ENCODE data around the gene CDC42BPB.
"Not testable (repeated sequence)": the region's sequence is repeated elsewhere in the genome, so short reads cannot be mapped to it uniquely, and the experiment has no call there.

CDC42BPB gene

GRCh38 chr14:102929241-102930137 is 127.9 kb downstream of the CDC42BPB start:
- TF ChIP-seq, protein P1, sequence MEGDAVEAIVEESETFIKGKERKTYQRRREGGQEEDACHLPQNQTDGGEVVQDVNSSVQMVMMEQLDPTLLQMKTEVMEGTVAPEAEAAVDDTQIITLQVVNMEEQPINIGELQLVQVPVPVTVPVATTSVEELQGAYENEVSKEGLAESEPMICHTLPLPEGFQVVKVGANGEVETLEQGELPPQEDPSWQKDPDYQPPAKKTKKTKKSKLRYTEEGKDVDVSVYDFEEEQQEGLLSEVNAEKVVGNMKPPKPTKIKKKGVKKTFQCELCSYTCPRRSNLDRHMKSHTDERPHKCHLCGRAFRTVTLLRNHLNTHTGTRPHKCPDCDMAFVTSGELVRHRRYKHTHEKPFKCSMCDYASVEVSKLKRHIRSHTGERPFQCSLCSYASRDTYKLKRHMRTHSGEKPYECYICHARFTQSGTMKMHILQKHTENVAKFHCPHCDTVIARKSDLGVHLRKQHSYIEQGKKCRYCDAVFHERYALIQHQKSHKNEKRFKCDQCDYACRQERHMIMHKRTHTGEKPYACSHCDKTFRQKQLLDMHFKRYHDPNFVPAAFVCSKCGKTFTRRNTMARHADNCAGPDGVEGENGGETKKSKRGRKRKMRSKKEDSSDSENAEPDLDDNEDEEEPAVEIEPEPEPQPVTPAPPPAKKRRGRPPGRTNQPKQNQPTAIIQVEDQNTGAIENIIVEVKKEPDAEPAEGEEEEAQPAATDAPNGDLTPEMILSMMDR (IDR thresholded peaks at IDR 0.05; ENCODE audit: insufficient read depth, low read depth, low read length, missing control alignments), result no peak
- DNase-seq (ENCODE audit: low read depth), result no peak
- peak overlapping the region; percentile 11 for H3K4me3 ChIP-seq (ENCODE audit: low read length)

DNA sequence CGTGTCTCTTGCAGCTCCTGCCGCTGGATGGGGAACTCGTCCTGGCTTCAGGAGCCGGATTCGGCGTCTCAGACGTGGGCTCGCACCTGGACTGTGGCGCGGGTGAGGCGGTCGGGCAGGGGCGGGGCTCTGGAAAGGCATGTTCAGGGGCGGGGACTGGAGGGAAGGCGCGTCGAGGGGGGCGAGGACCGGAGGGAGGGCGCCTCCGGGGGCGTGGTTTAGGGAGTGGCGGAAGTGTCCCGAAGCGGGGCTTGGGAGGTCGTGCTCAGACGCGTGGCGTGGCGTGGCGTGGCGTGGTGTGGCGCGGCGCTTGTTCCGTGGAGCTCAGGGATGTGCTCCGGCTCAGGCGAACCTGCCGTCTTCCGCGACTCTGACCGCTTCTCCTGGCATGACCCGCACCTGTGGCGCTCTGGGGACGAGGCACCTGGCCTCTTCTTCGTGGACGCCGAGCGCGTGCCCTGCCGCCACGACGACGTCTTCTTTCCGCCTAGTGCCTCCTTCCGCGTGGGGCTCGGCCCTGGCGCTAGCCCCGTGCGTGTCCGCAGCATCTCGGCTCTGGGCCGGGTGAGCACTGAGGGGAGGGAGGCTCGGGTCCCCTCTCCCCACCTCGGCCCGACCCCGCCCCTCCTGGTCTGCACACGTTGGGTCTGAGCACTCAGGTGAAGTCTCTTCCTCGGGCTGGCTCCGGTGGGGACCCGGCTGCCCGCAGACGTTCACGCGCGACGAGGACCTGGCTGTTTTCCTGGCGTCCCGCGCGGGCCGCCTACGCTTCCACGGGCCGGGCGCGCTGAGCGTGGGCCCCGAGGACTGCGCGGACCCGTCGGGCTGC is 128.7 kb downstream of the CDC42BPB start:
- TF ChIP-seq, protein P1 (IDR thresholded peaks at IDR 0.05; ENCODE audit: insufficient read depth, low read depth, low read length, missing control alignments), result no peak
- H3K4me3 ChIP-seq (ENCODE audit: low read length), result peak overlapping the region; percentile 31
- DNase-seq (ENCODE audit: low read depth), result peak; percentile 63

- DNase-seq (ENCODE audit: low read depth), result no peak
- H3K4me3 ChIP-seq (ENCODE audit: low read length), result peak overlapping the region; percentile 31
- TF ChIP-seq, protein P1 (IDR thresholded peaks at IDR 0.05; ENCODE audit: insufficient read depth, low read depth, low read length, missing control alignments), result no peak
These were observed 129.4 kb downstream of the CDC42BPB start for GRCh38 chr14:102927878-102928411.

GRCh38 chr14:102927346-102927877 is 129.9 kb downstream of the CDC42BPB start:
- TF ChIP-seq, protein P1 (IDR thresholded peaks at IDR 0.05; ENCODE audit: insufficient read depth, low read depth, low read length, missing control alignments), result no peak
- H3K4me3 ChIP-seq (ENCODE audit: low read length), result no peak overlapping the region
- DNase-seq (ENCODE audit: low read depth), result peak; percentile 74

DNA sequence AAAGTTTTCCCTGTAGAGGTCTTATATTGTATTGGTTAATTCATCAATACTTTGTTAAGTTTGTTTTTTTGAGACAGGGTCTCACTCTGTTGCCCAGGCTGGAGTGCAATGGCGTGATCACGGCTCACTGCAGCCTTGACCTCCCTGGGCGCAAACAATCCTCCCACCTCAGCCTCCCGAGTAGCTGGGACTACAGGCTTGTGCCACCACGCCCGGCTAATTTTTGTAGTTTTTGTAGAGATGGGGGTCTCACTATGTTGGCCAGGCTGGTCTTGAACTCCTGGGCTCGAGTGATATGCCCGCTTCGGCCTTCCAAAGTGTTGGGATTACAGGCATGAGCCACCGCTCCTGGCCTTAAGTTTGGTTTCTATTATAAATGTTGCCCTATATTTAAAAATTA is 130.5 kb downstream of the CDC42BPB start:
- DNase-seq (ENCODE audit: low read depth); H3K4me3 ChIP-seq (ENCODE audit: low read length): not testable (repeated sequence)

GRCh38 chr14:102926104-102926503 is 131.2 kb downstream of the CDC42BPB start:
- DNase-seq (ENCODE audit: low read depth), result no peak
- TF ChIP-seq, protein P1 (IDR thresholded peaks at IDR 0.05; ENCODE audit: insufficient read depth, low read depth, low read length, missing control alignments), result no peak
- H3K4me3 ChIP-seq (ENCODE audit: low read length), result no peak overlapping the region

- H3K4me3 ChIP-seq (ENCODE audit: low read length), result no peak overlapping the region
- TF ChIP-seq, protein P1 (IDR thresholded peaks at IDR 0.05; ENCODE audit: insufficient read depth, low read depth, low read length, missing control alignments), result no peak
- no peak for DNase-seq (ENCODE audit: low read depth)
These were observed 131.7 kb downstream of the CDC42BPB start for GRCh38 chr14:102925646-102926045.
